Right cardiac atrium (tissue), 5 donors: ENCODE data around the gene CAPN14. TPM values are rescaled to one million over a fixed set of nuclear protein-coding genes. Genes with fewer than 3 reads are reported as not detected.

ENCODE experiments used
- ATAC-seq, 2 donors: fragments of 200-7000 bp; cut with Tn5 transposase; one replicate each; pipeline versions ENCODE4 v1.8.0 to v1.9.1; 2020; ENCODE audit warnings: moderate library complexity in 2 of 2, mild to moderate bottlenecking in 1 of 2
- DNase-seq, 3 donors: peaks; one replicate each; pipeline ENCODE4 v3.0.0-alpha.2; 2020
- H3K27ac ChIP-seq: one replicate; pipeline ENCODE4 v1.5.1; 2013; ENCODE audit warnings: mild to moderate bottlenecking, low read length, control low read depth, moderate library complexity
- H3K27me3 ChIP-seq: one replicate; pipeline ENCODE4 v1.6.1; 2013; ENCODE audit not compliant: control insufficient read depth, insufficient read depth
- H3K4me1 ChIP-seq: one replicate; pipeline ENCODE4 v1.6.1; 2013; ENCODE audit warnings: low read length; ENCODE audit not compliant: control insufficient read depth, insufficient read depth
- H3K4me3 ChIP-seq: one replicate; pipeline ENCODE4 v1.5.1; 2013; ENCODE audit warnings: low read length, control low read depth
- H3K9me3 ChIP-seq: one replicate; pipeline ENCODE4 v1.6.1; 2013; ENCODE audit warnings: low read length; ENCODE audit not compliant: control insufficient read depth
- WGBS: extraction: QIAGEN DNeasy Blood & Tissue Kit; methylation state at CpG from one replicate; pipeline ENCODE4 v1.1.7; 2013; 5-methylcytosine and 5-hydroxymethylcytosine counted together
- intact Hi-C, 4 donors: fragments of 100-400 bp; cut with DNase I; formaldehyde crosslinking; loops; one replicate each; pipeline versions ENCODE4 v1.11.0 to v1.14.0; 2022 to 2023
- polyA plus RNA-seq: library from polyadenylated mRNA; stranded (reverse); fragments of 200-250 nt; gene quantifications from one replicate; pipeline ENCODE4 v1.2.3, GENCODE V29; 2013
- total RNA-seq, 4 donors: library from RNA; stranded (reverse); fragmentation: NEBNext Ultra II Directional; extraction: Animal tissue kit (Norgen Biotek cat#: 25700); gene quantifications; one replicate each; pipeline ENCODE4 v1.2.1, GENCODE V29; 2021
- donor health status: healthy with polysubstance abuse.
- donor health status: DM: no; HTN: yes; CAD: no.
- donor health status: DM: no; HTN: no; CAD: no.
- donor health status: DM: no; HTN: yes; CAD: no; lungs with severe emphysema.
- donor health status: DM: yes; HTN: yes; CAD: no.

The CAPN14 gene
- total and polyA plus RNA-seq, 5 donors, result 0.07 to 0.18 (median 0.09) TPM

- Histone ChIP-seq H3K4me3 (no peak overlapping the region), H3K9me3 (no peaks in the 10 kb centered on the region), H3K4me1 (peaks cover 17% of the 10 kb centered on the region), H3K27me3 (no peaks in the 10 kb centered on the region), H3K27ac (peak overlapping the region; percentile 26)
- 79% methylated on average over 11 of the region's 11 CpGs for WGBS
- intact Hi-C loops, result loop anchor here in 1 of 4 donors (10.0 kb wide), 1 partner anchor 84 kb away; no protein-coding TSS in a partner anchor
- ATAC-seq, result no peak
- no peak for DNase-seq
These were observed 23.4 kb upstream of the CAPN14 start for GRCh38 chr2:31240381-31241365.

GRCh38 chr2:31239593-31240177, 22.4 kb upstream of the CAPN14 start:
- DNase-seq (peak; percentile 53 to 82 (median 78)), ATAC-seq (peak; percentile 91 to 92)
- intact Hi-C loops, result loop anchor here in 1 of 4 donors (10.0 kb wide), 1 partner anchor 85 kb away; no protein-coding TSS in a partner anchor
- Histone ChIP-seq H3K27me3 (no peaks in the 10 kb centered on the region), H3K9me3 (no peaks in the 10 kb centered on the region), H3K27ac (peak overlapping the region; percentile 79), H3K4me1 (peaks cover 17% of the 10 kb centered on the region), H3K4me3 (no peak overlapping the region)
- WGBS, result 20% methylated on average over 22 of the region's 22 CpGs

GRCh38 chr2:31238906-31239592, 21.7 kb upstream of the CAPN14 start:
- no peak overlapping the region for H3K4me3 ChIP-seq
- peaks cover 17% of the 10 kb centered on the region for H3K4me1 ChIP-seq
- peak overlapping the region; percentile 79 for H3K27ac ChIP-seq
- DNase-seq (no peak), ATAC-seq (no peak)
- WGBS, result 79% methylated on average over 13 of the region's 13 CpGs
- intact Hi-C loops, result no loop called here
- no peaks in the 10 kb centered on the region for H3K9me3 ChIP-seq
- H3K27me3 ChIP-seq, result no peaks in the 10 kb centered on the region

- Histone ChIP-seq H3K4me3 (no peak overlapping the region), H3K27me3 (no peaks in the 10 kb centered on the region), H3K4me1 (peaks cover 17% of the 10 kb centered on the region), H3K27ac (no peak overlapping the region), H3K9me3 (no peaks in the 10 kb centered on the region)
- no peak for ATAC-seq
- no peak for DNase-seq
- 74% methylated on average over 10 of the region's 10 CpGs for WGBS
- intact Hi-C loops, result no loop called here
These were observed 21.0 kb upstream of the CAPN14 start for GRCh38 chr2:31238126-31238905.

- no peak overlapping the region for H3K27ac ChIP-seq
- H3K4me3 ChIP-seq, result no peak overlapping the region
- intact Hi-C loops, result no loop called here
- H3K4me1 ChIP-seq, result peaks cover 21% of the 10 kb centered on the region
- no peaks in the 10 kb centered on the region for H3K27me3 ChIP-seq
- DNase-seq, result no peak
- 98% methylated on average over 9 of the region's 9 CpGs for WGBS
- H3K9me3 ChIP-seq, result no peaks in the 10 kb centered on the region
- no peak for ATAC-seq
These were observed 20.2 kb upstream of the CAPN14 start for GRCh38 chr2:31237348-31238017.

- no peak for ATAC-seq
- no peak overlapping the region for H3K4me3 ChIP-seq
- no peaks in the 10 kb centered on the region for H3K9me3 ChIP-seq
- intact Hi-C loops, result no loop called here
- H3K27me3 ChIP-seq, result no peaks in the 10 kb centered on the region
- DNase-seq, result no peak
- 80% methylated on average over 7 of the region's 7 CpGs for WGBS
- no peak overlapping the region for H3K27ac ChIP-seq
- peaks cover 21% of the 10 kb centered on the region for H3K4me1 ChIP-seq
These were observed 19.3 kb upstream of the CAPN14 start for GRCh38 chr2:31236433-31237205.

- DNase-seq (no peak), ATAC-seq (no peak)
- peaks cover 17% of the 10 kb centered on the region for H3K4me1 ChIP-seq
- H3K4me3 ChIP-seq, result no peak overlapping the region
- H3K27ac ChIP-seq, result no peak overlapping the region
- no peaks in the 10 kb centered on the region for H3K27me3 ChIP-seq
- 71% methylated on average over 4 of the region's 4 CpGs for WGBS
- H3K9me3 ChIP-seq, result no peaks in the 10 kb centered on the region
- intact Hi-C loops, result no loop called here
These were observed 18.2 kb upstream of the CAPN14 start for GRCh38 chr2:31235504-31235902.

GRCh38 chr2:31234683-31235503, 17.6 kb upstream of the CAPN14 start:
- Histone ChIP-seq H3K27me3 (no peaks in the 10 kb centered on the region), H3K4me1 (peaks cover 14% of the 10 kb centered on the region), H3K4me3 (peak overlapping the region; percentile 52), H3K27ac (no peak overlapping the region), H3K9me3 (no peaks in the 10 kb centered on the region)
- intact Hi-C loops, result loop anchor here in 1 of 4 donors (5.0 kb wide), 1 partner anchor 92 kb away; no protein-coding TSS in a partner anchor
- no peak for ATAC-seq
- 61% methylated on average over 17 of the region's 17 CpGs for WGBS
- no peak for DNase-seq
